ENCODE data around the gene OGFOD3.

The OGFOD3 gene

DNA sequence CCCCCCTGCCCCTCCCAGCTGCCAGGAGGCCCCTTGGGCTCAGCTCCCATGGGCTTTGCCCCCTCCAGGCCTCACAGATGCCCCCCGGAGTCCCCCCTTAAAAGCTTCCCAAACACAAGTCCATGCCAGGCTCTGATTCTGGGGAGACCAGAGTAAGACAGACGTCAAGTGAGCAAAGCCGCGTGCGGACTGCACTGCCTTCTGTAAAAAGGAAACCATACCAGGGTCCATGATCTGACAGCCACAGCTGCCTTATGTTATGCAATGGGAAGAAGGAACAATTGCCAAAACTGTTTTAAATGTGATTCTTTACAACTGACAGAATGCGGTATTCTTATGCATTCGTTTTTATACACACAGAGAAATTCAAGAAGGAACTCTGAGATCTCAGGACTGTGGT is 18.2 kb downstream of the OGFOD3 start:
- no peak for DNase-seq
- TF ChIP-seq, protein P1, sequence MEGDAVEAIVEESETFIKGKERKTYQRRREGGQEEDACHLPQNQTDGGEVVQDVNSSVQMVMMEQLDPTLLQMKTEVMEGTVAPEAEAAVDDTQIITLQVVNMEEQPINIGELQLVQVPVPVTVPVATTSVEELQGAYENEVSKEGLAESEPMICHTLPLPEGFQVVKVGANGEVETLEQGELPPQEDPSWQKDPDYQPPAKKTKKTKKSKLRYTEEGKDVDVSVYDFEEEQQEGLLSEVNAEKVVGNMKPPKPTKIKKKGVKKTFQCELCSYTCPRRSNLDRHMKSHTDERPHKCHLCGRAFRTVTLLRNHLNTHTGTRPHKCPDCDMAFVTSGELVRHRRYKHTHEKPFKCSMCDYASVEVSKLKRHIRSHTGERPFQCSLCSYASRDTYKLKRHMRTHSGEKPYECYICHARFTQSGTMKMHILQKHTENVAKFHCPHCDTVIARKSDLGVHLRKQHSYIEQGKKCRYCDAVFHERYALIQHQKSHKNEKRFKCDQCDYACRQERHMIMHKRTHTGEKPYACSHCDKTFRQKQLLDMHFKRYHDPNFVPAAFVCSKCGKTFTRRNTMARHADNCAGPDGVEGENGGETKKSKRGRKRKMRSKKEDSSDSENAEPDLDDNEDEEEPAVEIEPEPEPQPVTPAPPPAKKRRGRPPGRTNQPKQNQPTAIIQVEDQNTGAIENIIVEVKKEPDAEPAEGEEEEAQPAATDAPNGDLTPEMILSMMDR (IDR thresholded peaks at IDR 0.05; ENCODE audit: low read depth, low read length, missing control alignments) = no peak
- no peaks in the 10 kb centered on the region for H3K27me3 ChIP-seq (replicated peaks)
- no peak overlapping the region for H3K27ac ChIP-seq
- H3K36me3 ChIP-seq (replicated peaks) = no peaks in the 10 kb centered on the region
- H3K4me3 ChIP-seq (ENCODE audit: low read depth, low read length) = no peak overlapping the region
- in situ Hi-C loops (cut with HindIII; ENCODE audit: low pct_ligation_motif_present, low sequenced_read_pairs) = no loop called here

DNA sequence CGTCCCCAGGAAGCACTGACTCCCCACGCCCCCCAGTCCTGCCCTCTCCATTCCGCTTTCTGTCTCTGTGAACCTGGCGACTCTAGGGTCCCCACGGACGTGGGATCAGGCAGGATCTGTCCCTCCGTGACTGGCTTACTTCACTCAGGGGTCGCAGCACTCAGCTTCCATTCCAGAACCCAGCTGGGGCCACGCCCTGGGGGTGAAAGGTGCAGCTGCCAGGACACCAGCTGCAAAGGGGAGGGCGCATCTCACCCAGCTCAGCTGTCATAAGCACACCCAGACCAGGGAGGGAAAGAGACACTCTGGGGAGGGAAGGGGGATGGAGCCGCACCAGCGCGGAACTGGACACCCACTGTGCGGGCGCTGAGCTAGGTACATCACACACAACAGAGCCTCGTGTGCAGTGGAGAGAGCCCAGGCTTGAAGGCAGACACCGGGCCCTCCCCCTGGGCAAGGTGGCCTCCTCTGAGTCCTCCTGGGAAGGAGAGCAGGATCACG is 18.7 kb downstream of the OGFOD3 start:
- no peak overlapping the region for H3K4me3 ChIP-seq (ENCODE audit: low read depth, low read length)
- H3K27ac ChIP-seq = no peak overlapping the region
- no peak for DNase-seq
- H3K36me3 ChIP-seq (replicated peaks) = no peaks in the 10 kb centered on the region
- in situ Hi-C loops (cut with HindIII; ENCODE audit: low pct_ligation_motif_present, low sequenced_read_pairs) = no loop called here
- TF ChIP-seq, protein P1 (IDR thresholded peaks at IDR 0.05; ENCODE audit: low read depth, low read length, missing control alignments) = no peak
- H3K27me3 ChIP-seq (replicated peaks) = no peaks in the 10 kb centered on the region

DNA sequence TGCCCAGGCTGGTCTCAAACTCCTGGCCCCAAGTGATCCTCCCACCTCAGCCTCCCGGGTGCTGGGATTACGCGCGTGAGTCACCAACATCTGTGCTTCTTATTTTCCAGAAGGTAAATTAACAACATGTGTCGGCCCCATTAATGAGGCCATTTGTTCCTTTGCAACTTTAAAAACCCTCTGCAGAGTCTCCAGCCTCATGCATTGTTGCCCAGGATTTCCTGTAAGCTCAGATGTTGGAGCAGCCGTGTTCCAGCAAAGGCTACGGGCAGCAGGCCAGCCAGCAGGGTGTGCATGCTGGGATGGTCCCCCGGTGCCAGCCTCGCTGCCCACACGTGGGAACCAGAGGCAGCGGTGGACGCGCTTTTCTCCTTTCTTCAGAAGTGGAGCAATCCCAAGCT is 19.3 kb downstream of the OGFOD3 start:
- no peak overlapping the region for H3K4me3 ChIP-seq (ENCODE audit: low read depth, low read length)
- no peak for DNase-seq
- no peaks in the 10 kb centered on the region for H3K36me3 ChIP-seq (replicated peaks)
- H3K27me3 ChIP-seq (replicated peaks) = no peaks in the 10 kb centered on the region
- H3K27ac ChIP-seq = no peak overlapping the region
- in situ Hi-C loops (cut with HindIII; ENCODE audit: low pct_ligation_motif_present, low sequenced_read_pairs) = no loop called here
- TF ChIP-seq, protein P1 (IDR thresholded peaks at IDR 0.05; ENCODE audit: low read depth, low read length, missing control alignments) = no peak

DNA sequence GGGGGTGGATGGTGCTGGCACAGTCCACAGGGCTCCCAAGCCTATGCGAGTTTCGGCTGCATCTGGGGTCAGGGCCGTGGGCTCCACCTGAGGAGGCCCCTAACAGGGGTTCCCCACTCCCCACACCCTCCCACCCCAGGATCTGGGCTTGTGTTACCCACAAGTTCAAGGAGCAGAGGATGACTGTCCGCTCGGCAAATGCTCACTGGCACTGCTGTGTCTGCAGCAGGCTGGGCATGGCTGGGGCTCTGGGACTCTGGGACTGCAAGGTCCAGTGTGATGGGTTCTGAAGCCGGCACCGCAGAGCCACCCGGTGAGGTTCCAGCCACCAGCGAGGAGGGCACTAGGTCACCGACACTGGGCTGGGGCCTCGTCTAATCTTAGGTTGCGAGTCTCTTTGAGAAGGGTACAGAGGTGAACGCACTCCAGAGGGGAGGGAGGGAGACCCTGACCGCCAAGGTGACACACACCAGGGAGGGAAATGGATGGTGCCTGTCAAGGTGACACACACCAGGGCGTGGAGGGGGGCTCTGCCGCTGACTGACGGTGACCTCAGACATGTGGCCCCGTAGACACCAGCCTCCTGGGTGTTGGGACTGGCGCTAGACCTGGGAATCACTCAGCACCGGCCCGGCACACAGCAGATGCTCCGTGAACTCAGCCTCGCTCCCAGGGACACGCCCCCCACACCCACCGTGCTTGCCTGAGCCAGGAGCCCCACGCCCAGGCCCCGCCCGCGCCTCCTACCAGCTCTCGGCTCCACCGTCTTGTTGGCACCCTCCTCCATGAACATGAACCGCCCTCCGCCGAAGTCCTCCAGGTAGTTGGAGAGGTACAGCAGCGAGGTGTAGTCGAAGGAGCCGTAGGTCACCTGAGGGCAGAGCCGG is 20.7 kb downstream of the OGFOD3 start:
- Histone ChIP-seq H3K27me3 (replicated peaks) (no peaks in the 10 kb centered on the region), H3K27ac (no peak overlapping the region), H3K36me3 (replicated peaks) (no peaks in the 10 kb centered on the region), H3K4me3 (ENCODE audit: low read depth, low read length) (no peak overlapping the region)
- in situ Hi-C loops (cut with HindIII; ENCODE audit: low pct_ligation_motif_present, low sequenced_read_pairs) = no loop called here
- no peak for DNase-seq
- TF ChIP-seq, protein P1 (IDR thresholded peaks at IDR 0.05; ENCODE audit: low read depth, low read length, missing control alignments) = no peak

DNA sequence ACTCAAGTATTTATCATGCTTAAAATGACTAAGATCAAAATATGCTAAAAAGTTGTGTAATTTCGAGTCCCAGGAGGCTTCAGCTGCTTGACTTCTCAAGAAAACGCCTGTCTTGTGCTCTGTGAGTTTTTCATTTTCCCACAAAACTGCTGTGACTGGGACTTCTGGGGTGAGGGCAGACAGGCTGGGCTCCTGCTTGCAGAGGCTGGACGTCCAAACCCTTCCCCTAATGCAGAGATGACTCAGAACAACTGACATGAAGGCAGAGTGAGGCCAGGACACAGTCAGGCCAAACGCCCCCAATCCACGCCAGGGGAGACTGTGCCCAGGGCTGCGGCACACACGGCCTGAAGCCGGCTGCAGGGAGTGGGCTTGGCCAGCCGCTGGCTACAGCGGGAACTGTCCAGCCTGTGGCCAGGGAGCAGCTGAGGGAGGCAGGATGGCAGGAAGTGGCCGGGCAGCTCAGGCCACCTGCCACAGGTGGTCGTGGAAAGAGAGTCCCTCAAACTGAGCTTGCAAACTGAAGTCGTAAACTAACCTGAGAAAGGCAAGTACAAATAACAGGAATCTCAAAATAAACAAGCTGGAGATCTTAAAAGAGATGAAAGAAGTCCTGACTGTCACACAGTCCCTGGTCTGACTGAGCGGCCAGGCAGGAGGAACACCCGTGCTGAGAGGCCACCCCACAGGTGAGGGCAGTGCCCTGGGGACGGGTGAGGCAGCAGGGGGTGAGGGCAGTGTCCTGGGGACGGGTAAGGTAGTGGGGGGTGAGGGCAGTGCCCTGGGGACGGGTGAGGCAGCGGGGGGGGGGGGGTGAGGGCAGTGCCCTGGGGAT is 21.6 kb downstream of the OGFOD3 start:
- DNase-seq = peak; percentile 79
- TF ChIP-seq, protein P1 (IDR thresholded peaks at IDR 0.05; ENCODE audit: low read depth, low read length, missing control alignments) = no peak
- Histone ChIP-seq H3K27ac (peak overlapping the region; percentile 19), H3K27me3 (replicated peaks) (no peaks in the 10 kb centered on the region), H3K4me3 (ENCODE audit: low read depth, low read length) (no peak overlapping the region), H3K36me3 (replicated peaks) (no peaks in the 10 kb centered on the region)
- in situ Hi-C loops (cut with HindIII; ENCODE audit: low pct_ligation_motif_present, low sequenced_read_pairs) = no loop called here
